HG03045 (cell line): Measurements from ENCODE around the gene CACNA1B.
"Not testable (repeated sequence)": the region's sequence is repeated elsewhere in the genome, so short reads cannot be mapped to it uniquely, and the experiment has no call there.

ENCODE experiments used
- ATAC-seq: cut with Tn5 transposase; IDR thresholded peaks from one replicate; pipeline ENCODE4 v1.9.1; 2021; ENCODE audit warnings: mild to moderate bottlenecking, moderate library complexity; ENCODE audit not compliant: unreplicated experiment

The CACNA1B gene

DNA sequence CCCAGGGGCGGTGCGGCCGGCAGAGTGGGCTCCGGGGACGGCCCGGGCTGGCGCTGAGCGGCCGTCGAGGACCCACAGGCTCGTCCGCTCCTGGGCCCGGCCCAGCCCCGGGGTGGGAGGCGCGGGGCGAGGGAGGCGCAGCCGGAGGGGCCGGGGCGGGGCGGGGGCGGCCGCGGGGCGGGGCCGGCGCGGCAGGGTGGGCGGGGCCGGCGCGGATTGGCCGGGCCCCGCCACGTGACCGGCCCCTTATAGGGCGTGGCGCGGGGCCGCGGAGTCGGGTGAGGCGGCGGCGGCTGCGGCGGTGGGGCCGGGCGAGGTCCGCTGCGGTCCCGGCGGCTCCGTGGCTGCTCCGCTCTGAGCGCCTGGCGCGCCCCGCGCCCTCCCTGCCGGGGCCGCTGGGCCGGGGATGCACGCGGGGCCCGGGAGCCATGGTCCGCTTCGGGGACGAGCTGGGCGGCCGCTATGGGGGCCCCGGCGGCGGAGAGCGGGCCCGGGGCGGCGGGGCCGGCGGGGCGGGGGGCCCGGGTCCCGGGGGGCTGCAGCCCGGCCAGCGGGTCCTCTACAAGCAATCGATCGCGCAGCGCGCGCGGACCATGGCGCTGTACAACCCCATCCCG lies at the start of gene CACNA1B:
Gene CACNA1B (plus strand): TSS at position 277 of the 617 bp plus-strand sequence. CDS start 152 bp downstream, at position 429.
- ATAC-seq, result not testable (repeated sequence)

DNA sequence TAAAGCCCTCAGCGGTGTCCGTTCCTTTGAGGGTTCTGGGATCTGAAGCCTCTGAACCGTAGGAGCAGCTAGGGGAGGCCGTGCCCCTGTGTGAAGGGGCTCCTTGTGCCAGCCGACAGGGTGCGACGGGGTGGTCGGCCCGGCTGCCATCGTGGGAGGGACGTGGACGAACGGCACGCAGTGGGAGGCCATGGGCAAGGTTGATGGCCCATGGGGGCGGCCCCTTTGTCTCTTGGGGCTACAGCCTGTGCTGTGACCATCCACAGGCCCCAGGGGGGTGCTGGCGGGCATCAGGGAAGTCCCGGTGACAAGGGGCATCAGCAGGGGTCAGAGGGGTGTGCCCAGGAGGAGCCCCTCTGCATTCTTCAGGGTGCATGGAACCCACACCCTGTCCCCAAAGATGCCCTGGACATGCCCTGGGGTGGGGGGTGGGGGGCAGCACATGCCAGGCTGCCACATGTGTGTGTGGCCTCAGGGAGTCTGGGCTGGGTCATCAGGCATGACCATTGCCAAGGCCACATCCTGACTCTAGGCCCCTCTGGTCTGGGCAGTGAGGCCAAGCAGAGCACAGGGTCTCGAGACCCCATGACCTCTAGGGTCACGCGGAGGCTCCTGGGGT lies 49.6 kb upstream of the CACNA1B start:
- no peak for ATAC-seq

DNA sequence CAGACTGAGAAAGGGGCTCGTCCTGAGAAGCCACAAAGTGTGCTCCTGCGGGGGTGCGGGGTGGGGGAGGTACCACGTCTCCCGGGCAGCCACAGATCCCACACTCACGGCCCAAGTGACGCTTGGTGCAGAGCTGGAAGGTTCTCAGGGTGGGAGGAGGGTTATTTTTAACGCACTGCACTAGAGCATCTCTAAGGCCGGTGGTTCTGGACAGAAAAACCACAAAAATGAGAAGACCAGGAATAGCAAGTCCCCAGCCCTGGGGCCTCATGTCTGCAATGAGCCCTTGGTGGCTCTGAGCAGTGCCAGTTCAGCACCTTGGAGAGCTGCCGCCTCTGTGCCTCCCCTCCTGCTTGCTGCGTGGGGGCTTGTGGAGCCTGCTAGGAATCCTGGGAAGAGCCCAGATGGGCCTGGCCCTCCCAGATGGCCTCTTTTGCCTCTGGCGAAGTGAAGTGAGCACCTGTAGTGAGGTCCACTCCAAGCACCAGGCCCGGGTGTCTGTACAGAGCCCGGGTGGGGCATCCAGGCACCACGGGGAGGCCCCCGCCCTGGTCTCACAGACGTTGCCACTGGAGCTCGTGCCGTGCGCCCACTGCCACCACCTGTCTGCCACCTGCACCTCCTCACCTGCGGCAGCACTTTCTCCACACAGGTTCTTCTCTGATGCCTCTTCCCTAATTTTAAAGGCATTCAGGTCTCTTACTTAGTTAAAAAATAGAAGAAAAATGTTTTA lies 48.9 kb upstream of the CACNA1B start:
- ATAC-seq, result no peak

DNA sequence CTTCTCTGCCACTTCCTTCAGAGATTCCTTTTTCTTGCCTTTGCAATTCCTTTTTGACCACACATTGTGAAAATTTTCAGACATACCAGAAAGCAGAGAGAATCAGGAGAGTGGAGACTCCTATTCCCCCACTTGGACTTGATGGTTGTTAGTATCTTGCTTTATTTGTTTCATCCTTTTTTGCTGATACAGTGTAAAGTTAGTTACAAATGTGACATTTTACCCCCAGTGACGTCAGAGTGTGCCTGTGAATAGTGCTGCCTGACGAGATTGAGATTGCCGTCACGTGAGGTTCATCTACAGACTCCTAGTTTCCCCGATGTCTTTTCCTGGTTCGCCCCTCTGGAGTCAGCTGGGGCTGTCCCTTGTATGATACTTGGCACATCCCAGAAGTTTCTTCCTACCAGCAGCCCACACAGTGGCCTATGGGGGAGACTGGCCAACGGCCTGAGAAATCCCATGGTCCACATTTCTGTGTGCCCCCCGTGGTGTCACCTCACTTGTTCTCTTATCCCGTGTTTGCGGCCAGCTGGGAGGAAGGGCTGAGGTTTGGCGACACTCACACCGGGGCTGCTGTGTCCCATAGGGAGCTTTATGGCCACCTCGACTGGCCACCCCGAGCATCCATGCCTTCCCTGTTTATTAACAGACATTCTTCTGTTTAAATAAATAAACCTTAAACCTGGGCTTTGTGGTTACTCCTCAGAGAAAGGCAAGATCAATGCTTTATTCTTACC lies 48.2 kb upstream of the CACNA1B start:
- no peak for ATAC-seq

DNA sequence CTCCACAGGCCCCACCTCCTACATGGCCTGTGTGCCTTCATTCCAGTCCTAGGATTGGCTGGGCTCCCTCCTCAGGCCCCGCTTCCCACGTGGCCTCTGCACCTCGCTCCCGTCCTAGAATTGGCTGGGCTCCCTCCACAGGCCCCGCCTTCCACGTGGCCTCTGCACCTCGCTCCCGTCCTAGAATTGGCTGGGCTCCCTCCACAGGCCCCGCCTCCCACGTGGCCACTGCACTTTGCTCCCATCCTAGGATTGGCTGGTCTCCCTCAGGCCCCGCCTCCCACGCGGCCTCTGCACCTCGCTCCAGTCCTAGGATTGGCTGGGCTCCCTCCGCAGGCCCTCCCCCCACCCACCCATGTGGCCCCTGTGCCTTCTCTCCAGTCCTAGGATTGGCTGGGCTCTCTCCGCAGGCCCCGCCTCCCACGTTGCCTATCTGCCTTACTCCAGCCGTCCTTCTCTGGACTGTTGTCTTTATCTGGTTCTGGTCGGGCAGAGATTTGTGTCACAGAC lies 45.3 kb upstream of the CACNA1B start:
- no peak for ATAC-seq

DNA sequence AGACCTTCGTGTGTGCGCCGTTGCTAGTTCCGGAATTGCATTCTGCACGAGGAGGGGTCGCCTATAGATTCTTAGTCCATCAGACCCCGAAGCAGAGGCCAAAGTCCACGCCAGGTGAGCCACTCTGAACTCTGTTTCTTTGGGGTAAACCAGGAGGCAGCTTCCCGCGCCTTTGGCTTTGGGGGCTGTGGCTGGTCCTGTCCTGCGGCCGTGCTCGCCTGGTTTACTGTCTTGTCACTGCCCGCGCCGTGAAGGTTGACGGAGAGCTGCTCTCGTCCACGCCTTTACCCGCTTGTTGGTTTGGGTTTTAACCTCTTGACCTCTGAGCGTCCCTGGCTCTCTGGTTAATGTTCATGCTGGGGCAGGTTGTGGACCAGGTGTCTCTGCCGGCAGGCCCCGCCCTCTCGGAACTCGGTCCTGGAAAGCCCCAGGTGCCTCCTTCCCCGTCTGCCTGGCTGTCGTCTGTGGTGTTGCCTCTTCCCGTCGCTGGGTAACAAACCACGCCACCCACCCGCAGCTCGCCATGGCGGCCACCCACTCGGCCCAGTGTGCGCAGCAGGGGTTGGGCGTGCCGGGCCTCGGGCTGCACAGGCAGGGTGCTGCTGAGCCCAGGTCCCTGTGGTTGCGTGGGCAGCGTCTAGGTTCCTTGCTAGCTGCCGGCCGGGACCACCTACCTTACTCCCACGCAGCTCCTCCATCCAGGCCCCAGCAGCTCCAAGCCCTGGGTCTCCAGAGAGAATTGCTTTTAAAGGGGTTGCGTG lies 44.6 kb upstream of the CACNA1B start:
- ATAC-seq, result no peak

DNA sequence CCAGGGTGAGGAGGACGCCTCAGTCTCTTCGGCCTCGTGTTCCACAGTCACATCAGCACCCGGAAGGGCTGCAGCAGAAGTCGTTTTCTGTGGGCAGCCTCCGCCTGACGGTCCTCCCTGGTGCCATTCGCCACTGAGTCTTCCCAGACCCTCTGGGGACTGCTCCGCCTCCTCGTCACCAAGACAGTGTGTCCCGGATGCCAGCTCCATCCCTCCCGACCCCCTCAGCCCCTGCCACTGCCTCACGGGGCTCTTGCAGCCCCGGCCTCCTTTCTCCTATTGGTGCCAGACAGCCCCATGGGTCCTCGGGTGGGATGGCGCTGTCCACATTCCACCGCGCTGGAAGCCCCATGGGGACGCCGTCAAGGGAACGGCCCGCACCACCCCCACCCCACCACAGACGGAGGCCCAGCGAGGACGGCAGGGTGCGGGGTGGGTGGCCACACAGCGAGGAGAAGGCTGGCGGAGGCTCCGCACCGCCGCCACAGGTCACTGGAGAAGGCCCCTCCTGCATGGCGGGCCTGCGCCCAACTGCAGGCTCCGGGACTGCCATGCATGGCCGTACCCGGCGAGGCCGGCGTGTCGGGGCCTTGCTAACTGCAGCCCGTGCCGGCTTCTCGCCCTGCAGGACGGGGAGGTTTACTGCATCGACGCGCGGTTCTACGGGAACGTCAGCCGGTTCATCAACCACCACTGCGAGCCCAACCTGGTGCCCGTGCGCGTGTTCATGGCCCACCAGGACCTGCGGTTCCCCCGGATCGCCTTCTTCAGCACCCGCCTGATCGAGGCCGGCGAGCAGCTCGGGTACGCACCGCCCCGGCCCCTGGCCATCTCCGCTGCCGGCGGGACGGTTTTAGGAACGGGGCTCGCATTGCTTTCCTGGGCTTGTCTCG lies 43.6 kb upstream of the CACNA1B start:
- no peak for ATAC-seq

DNA sequence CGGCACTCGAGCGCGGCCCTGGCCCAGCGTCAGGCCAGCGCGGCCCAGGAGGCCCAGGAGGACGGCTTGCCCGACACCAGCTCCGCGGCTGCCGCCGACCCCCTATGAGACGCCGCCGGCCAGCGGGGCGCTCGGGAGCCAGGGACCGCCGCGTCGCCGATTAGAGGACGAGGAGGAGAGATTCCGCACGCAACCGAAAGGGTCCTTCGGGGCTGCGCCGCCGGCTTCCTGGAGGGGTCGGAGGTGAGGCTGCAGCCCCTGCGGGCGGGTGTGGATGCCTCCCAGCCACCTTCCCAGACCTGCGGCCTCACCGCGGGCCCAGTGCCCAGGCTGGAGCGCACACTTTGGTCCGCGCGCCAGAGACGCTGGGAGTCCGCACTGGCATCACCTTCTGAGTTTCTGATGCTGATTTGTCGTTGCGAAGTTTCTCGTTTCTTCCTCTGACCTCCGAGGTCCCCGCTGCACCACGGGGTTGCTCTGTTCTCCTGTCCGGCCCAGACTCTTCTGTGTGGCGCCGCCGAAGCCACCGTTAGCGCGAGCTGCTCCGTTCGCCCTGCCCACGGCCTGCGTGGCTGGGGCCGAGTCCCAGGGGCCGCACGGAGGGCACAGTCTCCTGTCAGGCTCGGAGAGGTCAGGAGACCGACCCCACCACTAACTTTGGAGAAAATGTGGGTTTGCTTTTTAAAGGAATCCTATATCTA lies 42.6 kb upstream of the CACNA1B start:
- no peak for ATAC-seq

DNA sequence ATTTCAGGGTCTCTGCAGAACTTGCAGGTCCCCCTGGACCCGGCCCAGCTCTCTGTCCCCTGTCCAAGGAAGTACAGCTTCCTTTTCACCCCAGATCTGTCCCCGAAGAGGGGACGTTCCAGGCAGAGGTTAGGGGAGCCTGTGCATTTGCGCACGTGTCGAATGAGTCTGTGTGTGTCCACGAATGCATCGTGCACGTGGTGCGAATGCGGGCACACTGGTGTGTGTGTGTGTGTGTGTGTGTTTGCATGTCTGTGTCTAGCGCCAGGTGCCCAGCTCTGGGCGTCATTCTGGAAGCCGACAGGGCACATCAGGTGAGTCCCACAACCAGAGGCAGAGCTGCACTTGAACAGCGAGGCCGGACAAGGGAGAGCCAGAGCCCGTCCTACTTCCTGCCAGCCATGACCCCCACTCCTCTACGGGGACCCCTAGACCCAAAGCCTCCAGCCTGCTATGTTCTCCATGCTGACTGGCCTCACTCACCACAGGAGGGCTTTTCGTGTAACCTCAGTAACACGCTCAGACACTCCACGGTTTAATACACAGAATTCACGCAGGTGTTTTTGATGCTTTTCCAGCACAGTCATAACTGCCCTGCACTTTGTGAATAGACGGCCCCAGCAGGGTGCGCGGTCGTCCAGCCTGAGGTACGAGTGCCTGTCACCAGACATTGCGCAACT lies 41.3 kb upstream of the CACNA1B start:
- ATAC-seq, result no peak

DNA sequence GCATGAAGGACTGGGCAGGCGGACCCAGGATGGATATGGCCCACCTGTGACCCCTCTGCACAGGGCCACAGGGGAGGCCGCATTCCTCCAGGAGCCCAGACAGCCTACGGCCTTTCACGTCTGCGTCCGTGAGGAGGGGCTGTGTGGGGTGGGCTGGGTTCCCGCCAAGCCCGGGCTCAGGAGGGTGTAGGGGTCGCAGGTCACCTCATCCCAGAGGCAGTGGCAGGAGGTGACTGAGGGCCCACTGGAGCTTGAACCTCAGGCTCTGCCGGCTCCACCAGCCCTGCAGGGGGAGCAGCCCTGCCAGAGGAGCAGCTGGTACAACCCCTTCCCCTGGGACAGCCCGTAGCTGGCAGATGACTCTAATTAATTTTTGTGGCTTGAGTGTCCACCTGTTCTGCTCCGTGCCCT lies 40.7 kb upstream of the CACNA1B start:
- ATAC-seq, result no peak

DNA sequence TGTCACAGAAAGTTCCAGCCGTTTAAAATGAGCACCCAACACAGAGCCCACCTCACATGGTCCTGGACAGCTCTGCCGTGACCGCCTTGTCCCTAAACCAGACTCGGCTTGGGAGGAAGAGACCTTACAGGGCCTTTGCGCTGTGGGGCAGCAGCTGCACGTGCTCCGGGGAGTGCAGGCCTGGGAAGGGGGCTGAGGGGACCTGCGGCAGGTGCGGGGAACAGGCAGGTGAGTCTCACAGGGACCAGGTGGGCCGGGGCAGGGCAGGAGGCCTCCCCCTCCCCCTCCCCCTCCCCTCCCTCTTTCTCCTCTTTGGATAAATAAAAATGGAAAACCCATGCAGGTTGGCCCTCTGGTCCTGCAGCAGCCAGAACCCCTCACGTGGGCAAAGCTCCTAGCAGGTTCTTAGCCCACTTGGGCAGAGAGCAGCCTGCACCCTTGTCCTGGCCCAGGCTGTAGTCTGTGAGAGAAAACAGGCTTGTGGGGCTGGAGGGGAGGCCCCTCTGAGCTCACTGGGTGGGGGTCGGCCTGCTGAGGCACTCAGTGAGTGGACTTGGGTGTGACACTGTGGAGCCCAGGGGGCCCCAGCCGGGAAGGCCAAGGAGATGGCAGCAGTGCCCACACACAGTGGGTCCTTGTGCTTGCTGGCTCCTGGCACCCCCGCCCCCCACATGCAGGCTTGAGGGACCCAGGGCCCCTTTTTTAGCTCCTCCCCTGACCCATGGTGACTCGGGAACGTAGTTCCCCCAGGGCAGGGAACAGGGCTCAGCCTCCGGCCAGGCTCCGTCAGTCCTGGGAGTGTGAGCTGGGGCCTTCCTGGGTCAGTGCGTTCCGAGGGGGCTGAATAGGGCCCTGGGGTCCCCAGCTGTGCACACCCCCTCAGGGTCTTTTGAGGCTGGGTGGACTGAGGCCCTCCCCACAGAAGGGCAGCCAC lies 40.0 kb upstream of the CACNA1B start:
- no peak for ATAC-seq

DNA sequence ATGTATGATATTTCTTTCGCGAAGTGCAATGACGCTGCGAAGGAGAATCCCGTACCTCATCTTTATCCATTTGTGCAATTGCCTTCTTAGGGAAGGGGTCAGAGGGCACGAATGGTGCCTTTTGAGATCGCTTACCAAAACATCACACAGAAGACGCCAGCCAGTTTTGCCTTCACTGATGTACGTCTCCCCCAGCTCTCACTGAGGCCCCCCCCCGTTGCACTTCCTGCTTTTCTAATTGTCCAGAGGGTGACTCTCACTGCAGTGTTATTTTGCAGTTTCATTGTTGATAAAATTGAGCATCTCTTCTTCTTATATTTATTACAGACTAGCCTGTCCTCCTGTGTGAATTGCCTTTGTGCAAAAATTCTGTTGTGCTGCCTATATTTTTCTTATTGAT lies 39.0 kb upstream of the CACNA1B start:
- no peak for ATAC-seq

DNA sequence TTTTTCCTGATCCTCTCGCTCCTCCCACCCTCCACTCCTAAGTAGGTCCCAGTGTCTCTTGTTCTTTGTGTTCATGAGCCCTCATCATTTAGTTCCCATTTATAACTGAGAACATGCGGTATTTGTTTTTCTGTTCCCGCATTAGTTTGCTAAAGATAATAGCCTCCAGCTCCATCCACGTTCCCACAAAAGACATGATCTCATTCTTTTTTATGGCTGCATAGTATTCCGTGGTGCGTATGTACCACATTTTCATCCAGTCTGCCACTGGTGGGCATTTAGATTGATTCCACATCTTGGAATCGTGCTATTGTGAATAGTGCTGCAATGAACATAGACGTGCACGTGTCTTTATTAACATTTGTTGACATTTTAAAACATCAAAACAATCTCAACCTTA lies 34.2 kb upstream of the CACNA1B start:
- ATAC-seq, result no peak

DNA sequence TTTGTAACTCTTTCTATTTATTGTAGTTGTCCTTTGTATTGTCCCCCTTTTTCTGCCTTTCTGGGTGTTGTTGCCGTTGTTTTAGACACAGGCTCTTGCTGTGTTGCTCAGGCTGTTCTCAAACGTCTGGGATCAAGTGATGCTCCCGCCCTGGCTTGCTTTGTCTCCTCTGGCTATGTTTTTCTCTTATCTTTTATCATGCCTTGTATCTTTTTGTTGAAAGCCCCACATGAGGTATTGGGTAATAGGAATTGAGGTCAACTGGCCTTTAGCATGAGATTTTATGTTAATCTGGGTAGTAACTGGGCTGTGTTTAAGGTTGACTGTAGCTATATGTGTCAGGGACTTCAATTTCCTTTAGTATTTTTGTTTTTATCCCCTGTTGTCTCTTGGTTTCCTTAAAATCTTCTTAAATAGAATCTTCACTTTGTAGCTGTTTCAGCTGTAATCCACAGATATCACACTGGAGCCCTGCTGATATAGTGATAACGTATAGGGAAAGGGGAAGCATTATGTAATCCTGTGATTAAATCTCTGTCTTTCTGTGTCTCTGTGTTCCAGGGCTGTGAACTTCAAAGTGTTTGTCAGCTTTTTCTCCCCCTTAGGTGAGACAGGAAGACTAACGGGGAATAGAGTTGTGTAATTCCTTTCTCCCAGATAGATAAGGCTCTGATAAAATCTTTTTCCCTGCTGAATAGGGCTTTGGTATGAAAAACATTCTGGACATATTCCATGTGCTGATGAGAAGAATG lies 25.9 kb upstream of the CACNA1B start:
- no peak for ATAC-seq

DNA sequence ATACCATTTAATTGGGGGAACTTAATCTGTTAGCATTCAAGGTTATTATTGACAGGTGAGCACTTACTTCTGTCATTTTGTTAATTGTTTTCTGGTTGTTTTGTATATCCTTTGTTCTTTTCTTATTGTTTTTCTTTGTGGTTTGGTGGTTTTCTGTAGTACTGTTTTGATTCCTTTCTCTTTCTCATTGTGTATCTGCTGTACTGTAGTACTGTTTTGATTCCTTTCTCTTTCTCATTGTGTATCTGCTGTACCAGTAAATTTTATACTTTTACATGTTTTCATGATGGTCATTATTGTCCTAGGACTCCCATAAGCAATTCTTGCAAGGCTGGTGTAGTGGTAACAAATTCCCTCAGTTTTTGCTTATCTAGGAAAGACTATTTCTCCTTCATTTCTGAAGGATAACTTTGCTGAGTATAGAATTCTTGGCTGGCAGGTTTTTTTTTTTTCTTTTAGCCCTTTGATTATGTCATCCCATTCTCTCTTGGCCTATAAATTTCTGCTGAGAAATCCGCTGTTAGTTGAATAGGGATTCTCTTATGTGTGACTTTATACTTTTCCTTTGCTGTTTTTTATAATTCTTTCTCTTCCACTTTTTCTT lies 24.1 kb upstream of the CACNA1B start:
- no peak for ATAC-seq

DNA sequence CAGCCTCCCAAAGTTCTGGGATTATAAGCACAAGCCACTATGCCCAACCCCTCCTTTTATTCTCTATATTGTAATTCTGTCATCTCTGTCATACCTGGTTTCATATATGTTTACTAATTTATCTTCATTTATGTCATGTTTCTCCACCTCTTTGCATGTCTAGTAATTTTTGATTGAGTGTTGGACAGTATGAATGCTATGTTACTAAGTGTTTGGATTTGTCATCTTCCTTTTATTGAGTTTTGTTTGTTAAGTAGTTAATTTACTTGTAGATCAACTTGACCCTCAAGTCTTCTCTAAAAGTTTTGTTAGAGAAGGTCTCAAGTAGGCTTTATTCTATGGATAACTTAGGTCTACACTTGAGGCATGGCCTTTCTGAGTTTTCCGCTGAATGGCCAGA lies 17.2 kb upstream of the CACNA1B start:
- ATAC-seq, result no peak
